Measurements from ENCODE around the gene TRIM33.

TRIM33 gene

GRCh38 chr1:114554577-114554976 lies 43.6 kb upstream of the TRIM33 start:
- Histone ChIP-seq H3K27ac (replicated peaks) (no peak overlapping the region), H3K4me3 (replicated peaks; ENCODE audit: insufficient read depth, low read length) (no peak overlapping the region), H3K27me3 (ENCODE audit: insufficient read depth, poor library complexity, severe bottlenecking) (no peaks in the 10 kb centered on the region)
- no peak for TF ChIP-seq GABPA (IDR thresholded peaks at IDR 0.05; ENCODE audit: low read depth)
- TF ChIP-seq REST (IDR thresholded peaks at IDR 0.05; ENCODE audit: insufficient replicate concordance, low read depth) = no peak
- no peak for TF ChIP-seq CTCF (IDR thresholded peaks at IDR 0.05; ENCODE audit: insufficient read depth, low read length)
- no peak for TF ChIP-seq POLR2AphosphoS5 (IDR thresholded peaks at IDR 0.05; ENCODE audit: low read depth)
- TF ChIP-seq SPI1 (IDR thresholded peaks at IDR 0.05; ENCODE audit: borderline replicate concordance, low read depth) = no peak
- no peak for DNase-seq (ENCODE audit: low read depth in 1 of 2, low spot score in 1 of 2)

- Histone ChIP-seq H3K27ac (replicated peaks) (no peak overlapping the region), H3K27me3 (ENCODE audit: insufficient read depth, poor library complexity, severe bottlenecking) (no peaks in the 10 kb centered on the region), H3K4me3 (replicated peaks; ENCODE audit: insufficient read depth, low read length) (no peak overlapping the region)
- TF ChIP-seq GABPA (IDR thresholded peaks at IDR 0.05; ENCODE audit: low read depth) = no peak
- TF ChIP-seq REST (IDR thresholded peaks at IDR 0.05; ENCODE audit: insufficient replicate concordance, low read depth) = no peak
- no peak for TF ChIP-seq SPI1 (IDR thresholded peaks at IDR 0.05; ENCODE audit: borderline replicate concordance, low read depth)
- no peak for TF ChIP-seq POLR2AphosphoS5 (IDR thresholded peaks at IDR 0.05; ENCODE audit: low read depth)
- TF ChIP-seq CTCF (IDR thresholded peaks at IDR 0.05; ENCODE audit: insufficient read depth, low read length) = no peak
- no peak for DNase-seq (ENCODE audit: low read depth in 1 of 2, low spot score in 1 of 2)
Observed at GRCh38 chr1:114552106-114552639, 41.2 kb upstream of the TRIM33 start.

- TF ChIP-seq POLR2AphosphoS5 (IDR thresholded peaks at IDR 0.05; ENCODE audit: low read depth) (no peak), SPI1 (IDR thresholded peaks at IDR 0.05; ENCODE audit: borderline replicate concordance, low read depth) (no peak), REST (IDR thresholded peaks at IDR 0.05; ENCODE audit: insufficient replicate concordance, low read depth) (no peak), CTCF (IDR thresholded peaks at IDR 0.05; ENCODE audit: insufficient read depth, low read length) (no peak), GABPA (IDR thresholded peaks at IDR 0.05; ENCODE audit: low read depth) (no peak)
- no peak overlapping the region for H3K27ac ChIP-seq (replicated peaks)
- H3K27me3 ChIP-seq (ENCODE audit: insufficient read depth, poor library complexity, severe bottlenecking) = no peaks in the 10 kb centered on the region
- no peak for DNase-seq (ENCODE audit: low read depth in 1 of 2, low spot score in 1 of 2)
- H3K4me3 ChIP-seq (replicated peaks; ENCODE audit: insufficient read depth, low read length) = no peak overlapping the region
Observed at GRCh38 chr1:114551400-114551799, 40.4 kb upstream of the TRIM33 start.

Measured in HL-60 (cell line).